ENCODE measurements around the gene LDHAL6B.

The LDHAL6B gene

GRCh38 chr15:59255680-59256336 is 49.2 kb downstream of the LDHAL6B start:
- no peak for DNase-seq

- DNase-seq, result no peak
These were observed 49.8 kb downstream of the LDHAL6B start for GRCh38 chr15:59256482-59256881.

GRCh38 chr15:59257140-59257539 is 50.5 kb downstream of the LDHAL6B start:
- DNase-seq, result no peak
